GM20431 (cell line): ENCODE results near the gene MARK3.

Source experiments
- in situ Hi-C: fragments of 300-500 bp; cut with MseI, MboI; formaldehyde crosslinking; loops from one replicate; pipeline ENCODE4 v1.15.0; 2020; ENCODE audit warnings: low sequenced_read_pairs; ENCODE audit not compliant: unreplicated experiment

The MARK3 gene

GRCh38 chr14:103393070-103393469 lies 7.9 kb downstream of the MARK3 start:
- in situ Hi-C loops: no loop called here

GRCh38 chr14:103393676-103394626 lies 8.7 kb downstream of the MARK3 start:
- in situ Hi-C loops: no loop called here

GRCh38 chr14:103395244-103395643 lies 10.0 kb downstream of the MARK3 start:
- in situ Hi-C loops: no loop called here

- in situ Hi-C loops: no loop called here
These were observed 11.2 kb downstream of the MARK3 start for GRCh38 chr14:103396463-103396862.

GRCh38 chr14:103398427-103399195 lies 13.4 kb downstream of the MARK3 start:
- in situ Hi-C loops: no loop called here

GRCh38 chr14:103400537-103400936 lies 15.3 kb downstream of the MARK3 start:
- in situ Hi-C loops: no loop called here

GRCh38 chr14:103401223-103402214 lies 16.3 kb downstream of the MARK3 start:
- in situ Hi-C loops: no loop called here

- in situ Hi-C loops: no loop called here
These were observed 17.5 kb downstream of the MARK3 start for GRCh38 chr14:103402695-103403094.

- in situ Hi-C loops: no loop called here
These were observed 19.1 kb downstream of the MARK3 start for GRCh38 chr14:103404032-103404918.

GRCh38 chr14:103404920-103405319 lies 19.7 kb downstream of the MARK3 start:
- in situ Hi-C loops: no loop called here

GRCh38 chr14:103408491-103409155 lies 23.4 kb downstream of the MARK3 start:
- in situ Hi-C loops: no loop called here

- in situ Hi-C loops: no loop called here
These were observed 31.7 kb downstream of the MARK3 start for GRCh38 chr14:103416916-103417315.

GRCh38 chr14:103418481-103418818 lies 33.2 kb downstream of the MARK3 start:
- in situ Hi-C loops: no loop called here

GRCh38 chr14:103421556-103421955 lies 36.3 kb downstream of the MARK3 start:
- in situ Hi-C loops: no loop called here

GRCh38 chr14:103423050-103423461 lies 37.8 kb downstream of the MARK3 start:
- in situ Hi-C loops: no loop called here

GRCh38 chr14:103427485-103428443 lies 42.5 kb downstream of the MARK3 start:
- in situ Hi-C loops: no loop called here

GRCh38 chr14:103428723-103429556 lies 43.7 kb downstream of the MARK3 start:
- in situ Hi-C loops: no loop called here
